ENCODE data around the gene ZBTB16. TPM values are rescaled to one million over a fixed set of nuclear protein-coding genes. Genes with fewer than 3 reads are reported as not detected.

Gene ZBTB16
- total and polyA plus RNA-seq, 7 experiments from 2014 or later, result 3.0 to 22.1 (median 7.2) TPM

GRCh38 chr11:114157476-114158050 is 98.1 kb downstream of the ZBTB16 start:
- Histone ChIP-seq H3K27ac (ENCODE audit: low read depth, low read length) (no peak overlapping the region), H3K4me1 (ENCODE audit: control insufficient read depth in 2 of 2, insufficient read depth in 2 of 2, low read length in 2 of 2) (peaks cover 23 to 58% of the 10 kb centered on the region in 2 donors), H3K9me3 (ENCODE audit: control insufficient read depth in 2 of 3, low read length in 3 of 3) (no peaks in the 10 kb centered on the region), H3K27me3 (ENCODE audit: control insufficient read depth in 2 of 2, insufficient read depth in 2 of 2, low read length in 2 of 2) (no peaks in the 10 kb centered on the region), H3K4me3 (ENCODE audit: low read length) (no peak overlapping the region), H3K36me3 (ENCODE audit: control insufficient read depth in 2 of 3, insufficient read depth in 3 of 3, low read length in 3 of 3) (no peaks in the 10 kb centered on the region)
- Mint-ChIP-seq H3K9me3 (peaks cover 0 to 6% (median 0%) of the 10 kb centered on the region in 11 donors), H3K4me3 (peak overlapping the region in 7 of 10 donors; percentile 5 to 40 (median 22)), H3K27ac (peak overlapping the region; percentile 1 to 93 (median 36)), H3K27me3 (peaks cover 0 to 5% (median 0%) of the 10 kb centered on the region in 5 donors), H3K36me3 (peaks cover 0 to 13% (median 0%) of the 10 kb centered on the region in 5 donors), H3K4me1 (peaks cover 52 to 85% (median 72%) of the 10 kb centered on the region in 7 donors)
- ATAC-seq (no peak), DNase-seq (no peak)
- POLR2A ChIA-PET, result interaction anchor here (0.9 to 20.6 kb wide), 6 partner anchors 10 to 99 kb away, joined by 3 to 363 read pairs (median 3); no protein-coding TSS in a partner anchor
- intact Hi-C loops (cut with micrococcal nuclease), result no loop called here
- CTCF ChIA-PET, result interaction anchor here (0.8 to 6.1 kb wide), 4 partner anchors 15 to 118 kb away, joined by 3 to 47 read pairs (median 7); no protein-coding TSS in a partner anchor

GRCh38 chr11:114158421-114158820 is 98.9 kb downstream of the ZBTB16 start:
- Histone ChIP-seq H3K27ac (ENCODE audit: low read depth, low read length) (no peak overlapping the region), H3K27me3 (ENCODE audit: control insufficient read depth in 2 of 2, insufficient read depth in 2 of 2, low read length in 2 of 2) (no peaks in the 10 kb centered on the region), H3K9me3 (ENCODE audit: control insufficient read depth in 2 of 3, low read length in 3 of 3) (no peaks in the 10 kb centered on the region), H3K36me3 (ENCODE audit: control insufficient read depth in 2 of 3, insufficient read depth in 3 of 3, low read length in 3 of 3) (no peaks in the 10 kb centered on the region), H3K4me3 (ENCODE audit: low read length) (no peak overlapping the region), H3K4me1 (ENCODE audit: control insufficient read depth in 2 of 2, insufficient read depth in 2 of 2, low read length in 2 of 2) (peaks cover 23 to 58% of the 10 kb centered on the region in 2 donors)
- Mint-ChIP-seq H3K4me1 (peaks cover 52 to 90% (median 81%) of the 10 kb centered on the region in 7 donors), H3K27me3 (peaks cover 0 to 2% (median 0%) of the 10 kb centered on the region in 5 donors), H3K27ac (peak overlapping the region in 8 of 9 donors; percentile 1 to 98 (median 66)), H3K9me3 (peaks cover 0 to 6% (median 0%) of the 10 kb centered on the region in 11 donors), H3K4me3 (peak overlapping the region in 4 of 10 donors; percentile 5 to 56 (median 25)), H3K36me3 (peaks cover 0 to 15% (median 0%) of the 10 kb centered on the region in 5 donors)
- POLR2A ChIA-PET, result interaction anchor here (0.6 to 20.6 kb wide), 5 partner anchors 11 to 160 kb away, joined by 3 to 363 read pairs (median 3); partner anchors contain the start of gene ZBTB16
- ATAC-seq, result no peak
- CTCF ChIA-PET, result interaction anchor here (0.8 to 6.1 kb wide), 4 partner anchors 14 to 40 kb away, joined by 4 to 47 read pairs (median 8); no protein-coding TSS in a partner anchor
- intact Hi-C loops (cut with micrococcal nuclease), result no loop called here
- DNase-seq, result no peak

GRCh38 chr11:114158886-114159285 is 99.4 kb downstream of the ZBTB16 start:
- Histone ChIP-seq H3K36me3 (ENCODE audit: control insufficient read depth in 2 of 3, insufficient read depth in 3 of 3, low read length in 3 of 3) (no peaks in the 10 kb centered on the region), H3K4me3 (ENCODE audit: low read length) (no peak overlapping the region), H3K4me1 (ENCODE audit: control insufficient read depth in 2 of 2, insufficient read depth in 2 of 2, low read length in 2 of 2) (peaks cover 23 to 59% of the 10 kb centered on the region in 2 donors), H3K27me3 (ENCODE audit: control insufficient read depth in 2 of 2, insufficient read depth in 2 of 2, low read length in 2 of 2) (no peaks in the 10 kb centered on the region), H3K27ac (ENCODE audit: low read depth, low read length) (no peak overlapping the region), H3K9me3 (ENCODE audit: control insufficient read depth in 2 of 3, low read length in 3 of 3) (no peaks in the 10 kb centered on the region)
- DNase-seq, result no peak
- ATAC-seq, result no peak
- Mint-ChIP-seq H3K36me3 (peaks cover 0 to 15% (median 0%) of the 10 kb centered on the region in 5 donors), H3K27me3 (no peaks in the 10 kb centered on the region), H3K9me3 (peaks cover 0 to 6% (median 0%) of the 10 kb centered on the region in 11 donors), H3K27ac (peak overlapping the region; percentile 88 to 98 (median 93)), H3K4me1 (peaks cover 53 to 94% (median 85%) of the 10 kb centered on the region in 7 donors), H3K4me3 (peak overlapping the region in 8 of 10 donors; percentile 70 to 85 (median 78))
- ChIA-PET POLR2A (interaction anchor here (0.6 to 20.6 kb wide), 8 partner anchors 9 to 161 kb away, joined by 3 to 363 read pairs (median 4); partner anchors contain the start of gene ZBTB16), CTCF (interaction anchor here (1.7 to 6.1 kb wide), 4 partner anchors 35 to 124 kb away, joined by 5 to 47 read pairs (median 8); partner anchors contain the start of gene ZBTB16)
- intact Hi-C loops (cut with micrococcal nuclease), result no loop called here

- H3K27ac Mint-ChIP-seq, result peak overlapping the region; percentile 88 to 98 (median 93)
- H3K36me3 Mint-ChIP-seq, result peaks cover 0 to 15% (median 0%) of the 10 kb centered on the region in 5 donors
- DNase-seq, result peak in 1 of 9 donors; percentile 15
- no peaks in the 10 kb centered on the region for H3K27me3 Mint-ChIP-seq
- H3K4me1 Mint-ChIP-seq, result peaks cover 56 to 98% (median 88%) of the 10 kb centered on the region in 7 donors
- no peaks in the 10 kb centered on the region for H3K36me3 ChIP-seq (ENCODE audit: control insufficient read depth in 2 of 3, insufficient read depth in 3 of 3, low read length in 3 of 3)
- peak overlapping the region; percentile 53 to 85 (median 78) for H3K4me3 Mint-ChIP-seq
- POLR2A ChIA-PET, result interaction anchor here (0.5 to 20.6 kb wide), 8 partner anchors 9 to 101 kb away, joined by 3 to 363 read pairs (median 4); partner anchors contain the start of gene ZBTB16
- ATAC-seq, result no peak
- H3K4me3 ChIP-seq (ENCODE audit: low read length), result peak overlapping the region; percentile 19
- peaks cover 0 to 6% (median 0%) of the 10 kb centered on the region in 11 donors for H3K9me3 Mint-ChIP-seq
- intact Hi-C loops (cut with micrococcal nuclease), result no loop called here
- H3K27ac ChIP-seq (ENCODE audit: low read depth, low read length), result peak overlapping the region; percentile 62
- no peaks in the 10 kb centered on the region for H3K27me3 ChIP-seq (ENCODE audit: control insufficient read depth in 2 of 2, insufficient read depth in 2 of 2, low read length in 2 of 2)
- peaks cover 23 to 63% of the 10 kb centered on the region in 2 donors for H3K4me1 ChIP-seq (ENCODE audit: control insufficient read depth in 2 of 2, insufficient read depth in 2 of 2, low read length in 2 of 2)
- no peaks in the 10 kb centered on the region for H3K9me3 ChIP-seq (ENCODE audit: control insufficient read depth in 2 of 3, low read length in 3 of 3)
- CTCF ChIA-PET, result interaction anchor here (0.7 to 6.1 kb wide), 13 partner anchors 10 to 247 kb away, joined by 3 to 47 read pairs (median 5); partner anchors contain the start of gene ZBTB16
Observed at GRCh38 chr11:114159320-114159719, 99.8 kb downstream of the ZBTB16 start.

- Histone ChIP-seq H3K27me3 (ENCODE audit: control insufficient read depth in 2 of 2, insufficient read depth in 2 of 2, low read length in 2 of 2) (no peaks in the 10 kb centered on the region), H3K4me3 (ENCODE audit: low read length) (peak overlapping the region; percentile 21), H3K27ac (ENCODE audit: low read depth, low read length) (peak overlapping the region; percentile 62), H3K4me1 (ENCODE audit: control insufficient read depth in 2 of 2, insufficient read depth in 2 of 2, low read length in 2 of 2) (peaks cover 23 to 70% of the 10 kb centered on the region in 2 donors), H3K36me3 (ENCODE audit: control insufficient read depth in 2 of 3, insufficient read depth in 3 of 3, low read length in 3 of 3) (no peaks in the 10 kb centered on the region), H3K9me3 (ENCODE audit: control insufficient read depth in 2 of 3, low read length in 3 of 3) (no peaks in the 10 kb centered on the region)
- ChIA-PET CTCF (interaction anchor here (0.7 to 6.1 kb wide), 14 partner anchors 9 to 248 kb away, joined by 3 to 47 read pairs (median 5); partner anchors contain the start of gene ZBTB16), POLR2A (interaction anchor here (0.5 to 20.6 kb wide), 10 partner anchors 10 to 101 kb away, joined by 3 to 363 read pairs (median 3); partner anchors contain the start of gene ZBTB16)
- Mint-ChIP-seq H3K9me3 (peaks cover 0 to 6% (median 0%) of the 10 kb centered on the region in 11 donors), H3K4me1 (peaks cover 58 to 98% (median 90%) of the 10 kb centered on the region in 7 donors), H3K4me3 (peak overlapping the region; percentile 53 to 85 (median 78)), H3K36me3 (peaks cover 0 to 16% (median 0%) of the 10 kb centered on the region in 5 donors), H3K27ac (peak overlapping the region; percentile 88 to 98 (median 93)), H3K27me3 (no peaks in the 10 kb centered on the region)
- ATAC-seq, result peak; percentile 97
- peak; percentile 79 to 100 (median 99) for DNase-seq
- intact Hi-C loops (cut with micrococcal nuclease), result loop anchor here (1.0 to 10.0 kb wide), 20 partner anchors 8 to 385 kb away; partner anchors contain the start of genes C11orf71 (in 2 of the 2), RBM7 (in 2 of the 2), CLDN25 (in 1 of the 2) and USP28 (in 1 of the 2)
Observed at GRCh38 chr11:114159802-114160632, 100.5 kb downstream of the ZBTB16 start.

All from naive thymus-derived CD4-positive, alpha-beta T cell (primary cell).